Naive thymus-derived CD4-positive, alpha-beta T cell (primary cell): Measurements from ENCODE around the gene GTPBP1. TPM values are rescaled to one million over a fixed set of nuclear protein-coding genes. Genes with fewer than 3 reads are reported as not detected.
A peak's percentile ranks its signal among the peaks of the same experiment; 100 is the strongest.

Experiments
- ATAC-seq: fragments of 150-1000 bp; cut with Tn5 transposase; 2 replicates; pipeline ENCODE4 v1.10.0; 2021; ENCODE audit warnings: mild to moderate bottlenecking, moderate library complexity
- CTCF ChIA-PET: fragments of 350-600 bp; sonication (Branson Sonifier 250); formaldehyde crosslinking; loops from one replicate; lab custom pipeline; 2021; ENCODE audit warnings: antibody characterized with exemption; lab: Charles Lee
- POLR2A ChIA-PET: fragments of 350-600 bp; sonication (Branson Sonifier 250); formaldehyde crosslinking; loops from one replicate; lab custom pipeline; 2021; ENCODE audit warnings: antibody characterized with exemption, inconsistent platforms; lab: Charles Lee
- DNase-seq, 9 donors: peaks; one replicate each; pipeline versions ENCODE4 v3.0.0 to v3.0.0-alpha.2; 2020 to 2022; ENCODE audit warnings: mixed read lengths in 1 of 9
- H3K27ac ChIP-seq: one replicate; pipeline ENCODE4 v1.7.0; 2013; ENCODE audit warnings: mild to moderate bottlenecking, low read depth, low read length, moderate library complexity
- H3K27me3 ChIP-seq, 2 donors: one replicate each; pipeline ENCODE4 v1.7.0; 2013; ENCODE audit warnings: low read length in 2 of 2, mild to moderate bottlenecking in 2 of 2, moderate library complexity in 2 of 2; ENCODE audit not compliant: control insufficient read depth in 2 of 2, insufficient read depth in 2 of 2
- H3K36me3 ChIP-seq, 3 experiments: 1 replicate in 2 of 3; 2 replicates in 1 of 3; pipeline ENCODE4 v1.7.0; 2013; ENCODE audit warnings: low read length in 3 of 3, mild to moderate bottlenecking in 3 of 3, moderate library complexity in 1 of 3; ENCODE audit not compliant: insufficient read depth in 3 of 3, control insufficient read depth in 2 of 3
- H3K4me1 ChIP-seq, 2 donors: one replicate each; pipeline ENCODE4 v1.7.0; 2013; ENCODE audit warnings: low read length in 2 of 2, mild to moderate bottlenecking in 2 of 2, moderate library complexity in 1 of 2; ENCODE audit not compliant: control insufficient read depth in 2 of 2, insufficient read depth in 2 of 2
- H3K4me3 ChIP-seq: 2 replicates; pipeline ENCODE4 v1.7.0; 2013; ENCODE audit warnings: mild to moderate bottlenecking, low read length
- H3K9me3 ChIP-seq, 3 experiments: 1 replicate in 2 of 3; 2 replicates in 1 of 3; pipeline ENCODE4 v1.7.0; 2013; ENCODE audit warnings: low read length in 3 of 3; ENCODE audit not compliant: control insufficient read depth in 2 of 3
- H3K27ac Mint-ChIP-seq, 9 donors: one replicate each; pipeline ENCODE4 v1.8.0; 2020 to 2022; ENCODE audit warnings: mixed read lengths in 9 of 9, mild to moderate bottlenecking in 8 of 9, moderate library complexity in 5 of 9, inconsistent platforms in 2 of 9
- H3K27me3 Mint-ChIP-seq, 5 donors: one replicate each; pipeline ENCODE4 v1.8.0; 2021 to 2022; ENCODE audit warnings: mixed read lengths in 5 of 5, mild to moderate bottlenecking in 1 of 5
- H3K36me3 Mint-ChIP-seq, 5 donors: one replicate each; pipeline ENCODE4 v1.8.0; 2020 to 2022; ENCODE audit warnings: mixed read lengths in 5 of 5, mild to moderate bottlenecking in 3 of 5, inconsistent platforms in 1 of 5
- H3K4me1 Mint-ChIP-seq, 7 donors: one replicate each; pipeline ENCODE4 v1.8.0; 2020 to 2022; ENCODE audit warnings: mixed read lengths in 7 of 7, mild to moderate bottlenecking in 3 of 7, inconsistent platforms in 1 of 7
- H3K4me3 Mint-ChIP-seq, 10 donors: one replicate each; pipeline ENCODE4 v1.8.0; 2020 to 2022; ENCODE audit warnings: mild to moderate bottlenecking in 10 of 10, mixed read lengths in 10 of 10, moderate library complexity in 6 of 10, inconsistent platforms in 2 of 10
- H3K9me3 Mint-ChIP-seq, 11 donors: one replicate each; pipeline ENCODE4 v1.8.0; 2020 to 2022; ENCODE audit warnings: mixed read lengths in 11 of 11, mild to moderate bottlenecking in 4 of 11, inconsistent platforms in 1 of 11, moderate library complexity in 1 of 11
- intact Hi-C, 2 donors: fragments of 100-400 bp; cut with micrococcal nuclease; formaldehyde crosslinking; loops; one replicate each; pipeline ENCODE4 v1.15.1; 2023
- polyA plus RNA-seq, 2 donors: library from polyadenylated mRNA; unstranded; fragments of 300-500 nt; fragmentation: Illumina TruSeq; gene quantifications; one replicate each; pipeline ENCODE4 v1.2.3, GENCODE V29; 2021
- total RNA-seq, 6 experiments: library from RNA in 5 of 6; stranded (reverse) in 5 of 6; gene quantifications; 1 replicate in 5 of 6; 2 replicates in 1 of 6; pipeline ENCODE4 v1.2.3 and lab custom pipeline; 2021 to 2026

GTPBP1 gene
- total and polyA plus RNA-seq, 7 experiments from 2014 or later, result 16.9 to 209 (median 83.4) TPM

- Mint-ChIP-seq H3K9me3 (peaks cover 0 to 1% (median 0%) of the 10 kb centered on the region in 11 donors), H3K4me3 (peak overlapping the region; percentile 95 to 99 (median 96)), H3K27ac (peak overlapping the region; percentile 94 to 100 (median 99)), H3K27me3 (no peaks in the 10 kb centered on the region), H3K36me3 (peaks cover 12 to 57% (median 36%) of the 10 kb centered on the region in 5 donors), H3K4me1 (peaks cover 48 to 77% (median 69%) of the 10 kb centered on the region in 7 donors)
- CTCF ChIA-PET, result interaction anchor here (1.0 to 1.4 kb wide), 3 partner anchors 12 to 21 kb away, joined by 3 to 6 read pairs (median 5); no protein-coding TSS in a partner anchor
- Histone ChIP-seq H3K4me1 (peaks cover 63 to 70% of the 10 kb centered on the region in 2 donors), H3K27ac (peak overlapping the region; percentile 81), H3K4me3 (peak overlapping the region; percentile 95), H3K36me3 (peaks cover 19 to 38% (median 24%) of the 10 kb centered on the region in 3 experiments), H3K27me3 (no peaks in the 10 kb centered on the region), H3K9me3 (no peaks in the 10 kb centered on the region)
- intact Hi-C loops, result loop anchor here (1.0 to 10.0 kb wide), 3 partner anchors 49 to 561 kb away; partner anchors contain the start of genes GTPBP1 (in 1 of the 2) and RPL3 (in 1 of the 2)
- DNase-seq (peak in 5 of 9 donors; percentile 27 to 41 (median 28)), ATAC-seq (no peak)
- POLR2A ChIA-PET, result interaction anchor here (0.6 to 33.7 kb wide), 8 partner anchors 2 to 1710 kb away, joined by 3 to 1007 read pairs (median 8); partner anchors contain the start of genes GTPBP1, NPTXR and SUN2
Observed at GRCh38 chr22:38753948-38754750, 48.4 kb downstream of the GTPBP1 start.

GRCh38 chr22:38754751-38755154 is 49.0 kb downstream of the GTPBP1 start:
- Histone ChIP-seq H3K4me1 (peaks cover 60 to 66% of the 10 kb centered on the region in 2 donors), H3K9me3 (no peaks in the 10 kb centered on the region), H3K36me3 (peaks cover 13 to 32% (median 18%) of the 10 kb centered on the region in 3 experiments), H3K4me3 (peak overlapping the region; percentile 95), H3K27me3 (no peaks in the 10 kb centered on the region), H3K27ac (peak overlapping the region; percentile 81)
- POLR2A ChIA-PET, result interaction anchor here (0.6 to 33.7 kb wide), 8 partner anchors 1 to 1710 kb away, joined by 3 to 1007 read pairs (median 8); partner anchors contain the start of genes GTPBP1, NPTXR and SUN2
- no peaks in the 10 kb centered on the region for H3K27me3 Mint-ChIP-seq
- intact Hi-C loops, result loop anchor here (1.0 to 10.0 kb wide), 7 partner anchors 49 to 563 kb away; partner anchors contain the start of genes RPL3 (in 2 of the 2), DDX17 (in 1 of the 2), DMC1 (in 1 of the 2) and GTPBP1 (in 1 of the 2)
- H3K36me3 Mint-ChIP-seq, result peaks cover 12 to 53% (median 36%) of the 10 kb centered on the region in 5 donors
- ATAC-seq, result no peak
- peaks cover 50 to 75% (median 66%) of the 10 kb centered on the region in 7 donors for H3K4me1 Mint-ChIP-seq
- no peaks in the 10 kb centered on the region for H3K9me3 Mint-ChIP-seq
- CTCF ChIA-PET, result interaction anchor here (0.6 to 1.4 kb wide), 4 partner anchors 12 to 736 kb away, joined by 3 to 6 read pairs (median 4); no protein-coding TSS in a partner anchor
- peak overlapping the region; percentile 95 to 99 (median 96) for H3K4me3 Mint-ChIP-seq
- DNase-seq, result peak in 3 of 9 donors; percentile 39 to 51 (median 41)
- peak overlapping the region; percentile 89 to 100 (median 99) for H3K27ac Mint-ChIP-seq

GRCh38 chr22:38755155-38755910 is 49.6 kb downstream of the GTPBP1 start:
- Histone ChIP-seq H3K4me1 (peaks cover 54 to 60% of the 10 kb centered on the region in 2 donors), H3K27ac (peak overlapping the region; percentile 81), H3K4me3 (peak overlapping the region; percentile 95), H3K9me3 (no peaks in the 10 kb centered on the region), H3K27me3 (no peaks in the 10 kb centered on the region), H3K36me3 (peaks cover 8 to 26% (median 12%) of the 10 kb centered on the region in 3 experiments)
- ATAC-seq (peak; percentile 62), DNase-seq (peak; percentile 41 to 80 (median 53))
- Mint-ChIP-seq H3K27ac (peak overlapping the region; percentile 89 to 100 (median 99)), H3K4me3 (peak overlapping the region; percentile 95 to 99 (median 96)), H3K27me3 (no peaks in the 10 kb centered on the region), H3K4me1 (peaks cover 44 to 73% (median 63%) of the 10 kb centered on the region in 7 donors), H3K9me3 (no peaks in the 10 kb centered on the region), H3K36me3 (peaks cover 8 to 47% (median 31%) of the 10 kb centered on the region in 5 donors)
- ChIA-PET POLR2A (interaction anchor here (0.6 to 33.7 kb wide), 7 partner anchors 1 to 1709 kb away, joined by 4 to 1007 read pairs (median 11); partner anchors contain the start of genes GTPBP1, NPTXR and SUN2), CTCF (interaction anchor here (0.6 to 1.4 kb wide), 3 partner anchors 11 to 735 kb away, joined by 3 to 5 read pairs (median 3); no protein-coding TSS in a partner anchor)
- intact Hi-C loops, result loop anchor here (5.0 to 10.0 kb wide), 5 partner anchors 87 to 562 kb away; partner anchors contain the start of genes RPL3 (in 2 of the 2), DDX17 (in 1 of the 2), DMC1 (in 1 of the 2) and NPTXR (in 1 of the 2)

GRCh38 chr22:38755911-38756532 is 50.3 kb downstream of the GTPBP1 start, which contains the start of gene SUN2:
TSS of gene SUN2 (minus strand) at chr22:38755998. CDS start at chr22:38752628, 3,370 bp downstream.
- intact Hi-C loops, result loop anchor here (1.0 to 10.0 kb wide), 10 partner anchors 38 to 561 kb away; partner anchors contain the start of genes DNAL4 (in 2 of the 2), RPL3 (in 2 of the 2), CBX6 (in 1 of the 2) and CBY1 (in 1 of the 2)
- Mint-ChIP-seq H3K36me3 (peaks cover 8 to 44% (median 29%) of the 10 kb centered on the region in 5 donors), H3K27ac (peak within 1 kb of the TSS; percentile 89 to 100 (median 99)), H3K4me3 (peak within 1 kb of the TSS; percentile 95 to 99 (median 96)), H3K9me3 (no peaks in the 10 kb centered on the region), H3K27me3 (no peaks in the 10 kb centered on the region), H3K4me1 (peaks cover 42 to 67% (median 62%) of the 10 kb centered on the region in 7 donors)
- peak within 1 kb of the TSS; percentile 81 for H3K27ac ChIP-seq
- no peaks in the 10 kb centered on the region for H3K9me3 ChIP-seq
- peaks cover 3 to 19% (median 5%) of the 10 kb centered on the region in 3 experiments for H3K36me3 ChIP-seq
- CTCF ChIA-PET, result interaction anchor here (0.7 to 1.2 kb wide), 3 partner anchors 12 to 23 kb away, joined by 3 read pairs; no protein-coding TSS in a partner anchor
- ATAC-seq, result peak; percentile 85
- no peaks in the 10 kb centered on the region for H3K27me3 ChIP-seq
- POLR2A ChIA-PET, result interaction anchor here (0.6 to 33.7 kb wide), 9 partner anchors 11 to 124 kb away, joined by 3 to 1007 read pairs (median 10); partner anchors contain the start of genes GTPBP1 and NPTXR
- peaks cover 48 to 54% of the 10 kb centered on the region in 2 donors for H3K4me1 ChIP-seq
- H3K4me3 ChIP-seq, result peak within 1 kb of the TSS; percentile 95
- peak; percentile 89 to 98 (median 92) for DNase-seq
